H1 (cell line): ENCODE data around the gene UBXN1.

Experiments used
- BRCA1 ChIP-seq: IDR thresholded peaks from 2 replicates; pipeline ENCODE4 v1.6.1; 2012; ENCODE audit warnings: low read depth, low read length, improper control_type of control experiment
- CBX5 ChIP-seq: fragments of 300-800, 300-1000 bp; sonication (generic); IDR thresholded peaks from 2 replicates; pipeline ENCODE4 v1.7.1; 2016; ENCODE audit warnings: antibody characterized with exemption, low read length, low read depth
- EP300 ChIP-seq, 2 experiments: IDR thresholded peaks; 1 replicate in 1 of 2; 2 replicates in 1 of 2; pipeline ENCODE4 v1.6.1; 2011 to 2012; ENCODE audit warnings: low read depth in 2 of 2, low read length in 2 of 2, mild to moderate bottlenecking in 2 of 2, borderline replicate concordance in 1 of 2, inconsistent platforms in 1 of 2, moderate library complexity in 1 of 2
- POLR2A ChIP-seq, 2 experiments: IDR thresholded peaks; 1 replicate in 1 of 2; 2 replicates in 1 of 2; pipeline ENCODE4 v1.6.1; 2011; ENCODE audit warnings: low read depth in 2 of 2, low read length in 2 of 2, mild to moderate bottlenecking in 2 of 2; ENCODE audit errors: control extremely low read depth in 1 of 2
- RNF2 ChIP-seq: fragments of 200-900, 300-1000 bp; sonication (generic); IDR thresholded peaks from 2 replicates; pipeline ENCODE4 v1.7.1; 2016; ENCODE audit warnings: borderline replicate concordance, low read depth, mild to moderate bottlenecking, antibody characterized with exemption, low read length; ENCODE audit not compliant: poor library complexity, severe bottlenecking; ENCODE audit errors: missing control alignments
- SAP30 ChIP-seq: fragments of 300-600 bp; sonication (generic); IDR thresholded peaks from 2 replicates; pipeline ENCODE4 v1.7.1; 2012; ENCODE audit warnings: low read length, moderate library complexity, mild to moderate bottlenecking, inconsistent platforms; ENCODE audit not compliant: insufficient read depth, insufficient replicate concordance
- SP1 ChIP-seq: IDR thresholded peaks from 2 replicates; pipeline ENCODE4 v1.6.1; 2011; ENCODE audit warnings: low read depth, low read length
- TF ChIP-seq, protein P1 (sequence below), 3 experiments: IDR thresholded peaks; 1 replicate in 2 of 3; 2 replicates in 1 of 3; pipeline versions ENCODE4 v1.5.1 to v1.6.1; 2011; ENCODE audit warnings: low read length in 3 of 3, mild to moderate bottlenecking in 3 of 3, inconsistent platforms in 2 of 3, low read depth in 1 of 3, moderate library complexity in 1 of 3; ENCODE audit not compliant: insufficient read depth in 1 of 3; ENCODE audit errors: control extremely low read depth in 1 of 3
- TF ChIP-seq, protein P2 (sequence below): IDR thresholded peaks from 2 replicates; pipeline ENCODE4 v1.6.1; 2011; ENCODE audit warnings: low read depth, mild to moderate bottlenecking, low read length; ENCODE audit not compliant: insufficient read depth

DNA sequence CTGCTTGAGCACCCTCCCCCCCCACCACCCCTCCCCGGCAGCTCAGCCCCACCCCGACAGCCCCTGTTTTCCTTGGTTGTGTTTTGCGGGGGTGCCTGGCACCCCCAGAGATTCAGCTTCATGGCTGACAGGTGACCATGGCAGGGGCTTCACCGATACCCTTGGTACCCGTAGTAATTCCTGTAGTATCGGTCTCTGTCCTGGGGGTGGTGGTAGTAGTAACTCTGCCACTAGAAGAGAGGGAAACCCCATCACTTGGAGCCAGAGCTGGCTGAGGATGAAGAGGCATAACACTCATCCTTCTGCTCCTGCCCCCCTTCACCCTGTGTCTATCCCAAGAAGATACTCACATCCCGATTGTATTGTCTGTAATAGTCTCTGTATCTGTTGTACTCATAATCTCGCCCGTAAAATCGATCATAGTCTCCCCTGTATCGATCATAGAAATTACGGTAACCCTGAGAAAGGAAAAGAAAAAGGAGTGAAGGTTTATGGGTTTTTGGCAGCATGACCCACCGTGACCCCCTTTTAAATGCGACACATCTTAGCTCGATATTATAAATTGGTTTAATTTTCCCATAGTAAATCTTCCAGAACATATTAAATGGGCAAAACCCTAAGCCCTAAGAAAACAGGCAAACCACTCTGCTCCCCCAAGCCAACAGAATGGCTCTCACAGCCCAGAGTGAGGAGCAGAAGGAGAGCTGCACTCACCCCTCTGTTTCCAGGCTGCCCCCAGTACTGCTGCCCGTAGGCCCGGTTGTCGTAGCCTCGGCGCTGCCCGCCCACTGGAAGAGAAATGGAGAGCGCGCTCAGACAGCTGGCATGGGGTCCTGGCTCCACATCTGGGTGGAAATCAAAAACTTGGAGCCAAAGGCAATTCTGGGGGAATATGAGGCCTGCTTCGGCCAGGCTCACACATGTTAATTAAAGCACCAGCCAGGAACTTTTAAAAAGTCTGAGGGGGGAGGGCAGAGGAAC, 36.6 kb upstream of the UBXN1 start:
- TF ChIP-seq SP1 (no peak), SAP30 (no peak), CBX5 (no peak), BRCA1 (no peak), POLR2A (IDR thresholded peaks at IDR 0.05; ENCODE audit: control extremely low read depth in 1 of 2, low read depth in 2 of 2, low read length in 2 of 2) (no peak), EP300 (IDR thresholded peaks at IDR 0.05; ENCODE audit: borderline replicate concordance in 1 of 2, low read depth in 2 of 2, low read length in 2 of 2) (no peak), RNF2 (no peak)
- TF ChIP-seq, protein P1, sequence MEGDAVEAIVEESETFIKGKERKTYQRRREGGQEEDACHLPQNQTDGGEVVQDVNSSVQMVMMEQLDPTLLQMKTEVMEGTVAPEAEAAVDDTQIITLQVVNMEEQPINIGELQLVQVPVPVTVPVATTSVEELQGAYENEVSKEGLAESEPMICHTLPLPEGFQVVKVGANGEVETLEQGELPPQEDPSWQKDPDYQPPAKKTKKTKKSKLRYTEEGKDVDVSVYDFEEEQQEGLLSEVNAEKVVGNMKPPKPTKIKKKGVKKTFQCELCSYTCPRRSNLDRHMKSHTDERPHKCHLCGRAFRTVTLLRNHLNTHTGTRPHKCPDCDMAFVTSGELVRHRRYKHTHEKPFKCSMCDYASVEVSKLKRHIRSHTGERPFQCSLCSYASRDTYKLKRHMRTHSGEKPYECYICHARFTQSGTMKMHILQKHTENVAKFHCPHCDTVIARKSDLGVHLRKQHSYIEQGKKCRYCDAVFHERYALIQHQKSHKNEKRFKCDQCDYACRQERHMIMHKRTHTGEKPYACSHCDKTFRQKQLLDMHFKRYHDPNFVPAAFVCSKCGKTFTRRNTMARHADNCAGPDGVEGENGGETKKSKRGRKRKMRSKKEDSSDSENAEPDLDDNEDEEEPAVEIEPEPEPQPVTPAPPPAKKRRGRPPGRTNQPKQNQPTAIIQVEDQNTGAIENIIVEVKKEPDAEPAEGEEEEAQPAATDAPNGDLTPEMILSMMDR (IDR thresholded peaks at IDR 0.05; ENCODE audit: control extremely low read depth in 1 of 3, insufficient read depth in 1 of 3, low read depth in 1 of 3, low read length in 3 of 3) = peak in 1 of 3 experiments; percentile 37; a peak in 2 of 4 replicates
- TF ChIP-seq, protein P2, sequence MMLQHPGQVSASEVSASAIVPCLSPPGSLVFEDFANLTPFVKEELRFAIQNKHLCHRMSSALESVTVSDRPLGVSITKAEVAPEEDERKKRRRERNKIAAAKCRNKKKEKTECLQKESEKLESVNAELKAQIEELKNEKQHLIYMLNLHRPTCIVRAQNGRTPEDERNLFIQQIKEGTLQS = no peak
